K562 (cell line): ENCODE results near the gene TCP11. TPM values are rescaled to one million over a fixed set of nuclear protein-coding genes. Genes with fewer than 3 reads are reported as not detected.

ENCODE experiments used
- CBX1 ChIP-seq: sonication (generic); IDR thresholded peaks from 2 replicates; pipeline ENCODE4 v1.6.1; 2016; ENCODE audit warnings: antibody characterized with exemption, low read depth, mild to moderate bottlenecking
- HSF4 ChIP-seq: fragments of 250-450 bp; sonication (Bioruptor Pico); IDR thresholded peaks from 2 replicates; pipeline ENCODE4 v2.1.2; 2022; ENCODE audit warnings: mild to moderate bottlenecking, moderate library complexity, borderline replicate concordance
- RAD21 ChIP-seq, 2 experiments: fragments of 250-450 bp in 1 of 2; fragments of 450-650 bp in 1 of 2; sonication (Bioruptor Pico) in 1 of 2; formaldehyde crosslinking in 1 of 2; IDR thresholded peaks in 1 of 2; conservative IDR thresholded peaks in 1 of 2; 2 replicates each; pipeline versions ENCODE4 v1.4.0 to v1.8.0; 2020 to 2022; ENCODE audit warnings: mild to moderate bottlenecking in 2 of 2, moderate library complexity in 1 of 2
- SRSF7 ChIP-seq: fragments of 200-400 bp; formaldehyde crosslinking; optimal IDR thresholded peaks from 2 replicates; pipeline ENCODE3; 2017; ENCODE audit warnings: mild to moderate bottlenecking, low read depth, low read length
- TAF7 ChIP-seq: fragments of 450-650 bp; IDR thresholded peaks from 2 replicates; pipeline ENCODE4 v1.6.1; 2016; ENCODE audit warnings: missing genetic modification characterization, missing compliant biosample characterization
- ZNF133 ChIP-seq: fragments of 250-450 bp; sonication (Bioruptor Pico); IDR thresholded peaks from 2 replicates; pipeline ENCODE4 v1.4.0; 2020; ENCODE audit warnings: mild to moderate bottlenecking
- ZNF140 ChIP-seq: fragments of 250-450 bp; sonication (Bioruptor Pico); IDR thresholded peaks from 2 replicates; pipeline ENCODE4 v1.8.0; 2021; ENCODE audit warnings: moderate library complexity, mild to moderate bottlenecking, inconsistent platforms
- ZNF785 ChIP-seq: fragments of 250-450 bp; sonication (Bioruptor Pico); IDR thresholded peaks from 2 replicates; pipeline ENCODE4 v1.4.0; 2020; ENCODE audit warnings: mild to moderate bottlenecking
- polyA plus RNA-seq, 8 experiments: library from polyadenylated mRNA; depleted of rRNA in 4 of 8; stranded (reverse) in 5 of 8; unstranded in 3 of 8; fragments of >200 nt; fragmentation: Nextera tagmentation in 2 of 8; fragmentation: Illumina TruSeq in 1 of 8; extraction: Ambion mirVana in 2 of 8; extraction: Trizol in 1 of 8; gene quantifications; 2 replicates each; pipeline versions ENCODE4 v1.2.1 to v1.2.3, GENCODE V29; 2011 to 2014; ENCODE audit warnings: inconsistent platforms in 1 of 8, missing spikeins in 1 of 8
- total RNA-seq, 7 experiments: library from RNA; depleted of rRNA in 6 of 7; stranded (reverse); fragments of >200 nt in 6 of 7; fragmentation: Illumina TruSeq in 2 of 7; extraction: Trizol in 2 of 7; gene quantifications; 2 replicates each; pipeline versions ENCODE4 v1.2.1 to v1.2.3, GENCODE V29; 2011 to 2021; ENCODE audit warnings: low replicate concordance in 1 of 7
- TF ChIP-seq, protein P1 (sequence below): sonication (generic); formaldehyde crosslinking; IDR thresholded peaks from 2 replicates; pipeline ENCODE4 v1.8.0; 2022; ENCODE audit warnings: missing genetic modification reagents, mild to moderate bottlenecking, borderline replicate concordance
- TF ChIP-seq, protein P2 (sequence below): fragments of 250-450 bp; sonication (Bioruptor Pico); IDR thresholded peaks from 2 replicates; pipeline ENCODE4 v1.4.0; 2020; ENCODE audit warnings: mild to moderate bottlenecking, moderate library complexity

The TCP11 gene
- total and polyA plus RNA-seq, 9 of the 15 experiments (the other 6 are each of a cell fraction or from before 2014, with no cell fraction given): not detected

DNA sequence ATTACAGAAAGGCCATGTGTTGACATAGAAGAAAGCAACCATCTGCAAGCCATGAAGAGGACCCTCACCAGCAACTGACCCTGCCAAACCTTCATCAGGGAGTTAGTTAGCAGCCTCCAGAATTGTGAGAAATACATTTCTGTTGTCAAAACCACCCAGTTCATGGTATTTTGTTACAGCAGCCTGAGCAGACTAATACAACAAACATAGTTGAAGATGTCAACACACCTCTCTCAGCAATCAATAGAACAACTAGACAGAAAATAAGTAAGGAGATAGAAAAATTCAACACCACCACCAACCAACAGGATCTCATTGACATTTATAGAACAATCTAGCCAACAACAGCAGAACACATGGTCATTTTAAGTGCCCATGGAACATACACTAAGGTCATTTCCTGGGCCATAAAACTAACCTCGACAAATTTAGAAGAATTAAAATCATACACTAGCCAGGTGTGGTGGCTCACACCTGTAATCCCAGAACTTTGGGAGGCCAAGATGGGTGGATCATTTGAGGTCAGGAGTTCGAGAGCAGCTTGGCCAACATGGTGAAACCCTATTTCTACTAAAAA lies 32.7 kb downstream of the TCP11 start (continued):
- TF ChIP-seq, protein P1, sequence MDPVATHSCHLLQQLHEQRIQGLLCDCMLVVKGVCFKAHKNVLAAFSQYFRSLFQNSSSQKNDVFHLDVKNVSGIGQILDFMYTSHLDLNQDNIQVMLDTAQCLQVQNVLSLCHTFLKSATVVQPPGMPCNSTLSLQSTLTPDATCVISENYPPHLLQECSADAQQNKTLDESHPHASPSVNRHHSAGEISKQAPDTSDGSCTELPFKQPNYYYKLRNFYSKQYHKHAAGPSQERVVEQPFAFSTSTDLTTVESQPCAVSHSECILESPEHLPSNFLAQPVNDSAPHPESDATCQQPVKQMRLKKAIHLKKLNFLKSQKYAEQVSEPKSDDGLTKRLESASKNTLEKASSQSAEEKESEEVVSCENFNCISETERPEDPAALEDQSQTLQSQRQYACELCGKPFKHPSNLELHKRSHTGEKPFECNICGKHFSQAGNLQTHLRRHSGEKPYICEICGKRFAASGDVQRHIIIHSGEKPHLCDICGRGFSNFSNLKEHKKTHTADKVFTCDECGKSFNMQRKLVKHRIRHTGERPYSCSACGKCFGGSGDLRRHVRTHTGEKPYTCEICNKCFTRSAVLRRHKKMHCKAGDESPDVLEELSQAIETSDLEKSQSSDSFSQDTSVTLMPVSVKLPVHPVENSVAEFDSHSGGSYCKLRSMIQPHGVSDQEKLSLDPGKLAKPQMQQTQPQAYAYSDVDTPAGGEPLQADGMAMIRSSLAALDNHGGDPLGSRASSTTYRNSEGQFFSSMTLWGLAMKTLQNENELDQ: no peak
- no peak for TF ChIP-seq SRSF7
- no peak for TF ChIP-seq RAD21 (CRISPR knock-in tag; conservative IDR thresholded peaks at IDR 0.05 in 1 of 2, IDR thresholded peaks at IDR 0.05 in 1 of 2)
- no peak for TF ChIP-seq ZNF785 (CRISPR knock-in tag)
- no peak for TF ChIP-seq CBX1
- no peak for TF ChIP-seq TAF7 (tag)
- TF ChIP-seq HSF4 (CRISPR knock-in tag): no peak
- TF ChIP-seq ZNF133 (CRISPR knock-in tag): no peak
- no peak for TF ChIP-seq ZNF140 (CRISPR knock-in tag)
- TF ChIP-seq, protein P2, sequence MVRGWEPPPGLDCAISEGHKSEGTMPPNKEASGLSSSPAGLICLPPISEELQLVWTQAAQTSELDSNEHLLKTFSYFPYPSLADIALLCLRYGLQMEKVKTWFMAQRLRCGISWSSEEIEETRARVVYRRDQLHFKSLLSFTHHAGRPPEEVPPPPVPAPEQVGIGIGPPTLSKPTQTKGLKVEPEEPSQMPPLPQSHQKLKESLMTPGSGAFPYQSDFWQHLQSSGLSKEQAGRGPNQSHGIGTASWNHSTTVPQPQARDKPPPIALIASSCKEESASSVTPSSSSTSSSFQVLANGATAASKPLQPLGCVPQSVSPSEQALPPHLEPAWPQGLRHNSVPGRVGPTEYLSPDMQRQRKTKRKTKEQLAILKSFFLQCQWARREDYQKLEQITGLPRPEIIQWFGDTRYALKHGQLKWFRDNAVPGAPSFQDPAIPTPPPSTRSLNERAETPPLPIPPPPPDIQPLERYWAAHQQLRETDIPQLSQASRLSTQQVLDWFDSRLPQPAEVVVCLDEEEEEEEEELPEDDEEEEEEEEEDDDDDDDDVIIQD (CRISPR knock-in tag): no peak
